Germinal center (tissue), 1 donor: ENCODE data around the gene ENPP6.
"Not testable (repeated sequence)": the region's sequence is repeated elsewhere in the genome, so short reads cannot be mapped to it uniquely, and the experiment has no call there.

ENCODE experiments used
- DNase-seq: peaks from one replicate; pipeline ENCODE4 v3.0.0; 2012; ENCODE audit warnings: mixed read lengths, low spot score

The ENPP6 gene

GRCh38 chr4:184148738-184149637 is 68.7 kb downstream of the ENPP6 start:
- DNase-seq = no peak

DNA sequence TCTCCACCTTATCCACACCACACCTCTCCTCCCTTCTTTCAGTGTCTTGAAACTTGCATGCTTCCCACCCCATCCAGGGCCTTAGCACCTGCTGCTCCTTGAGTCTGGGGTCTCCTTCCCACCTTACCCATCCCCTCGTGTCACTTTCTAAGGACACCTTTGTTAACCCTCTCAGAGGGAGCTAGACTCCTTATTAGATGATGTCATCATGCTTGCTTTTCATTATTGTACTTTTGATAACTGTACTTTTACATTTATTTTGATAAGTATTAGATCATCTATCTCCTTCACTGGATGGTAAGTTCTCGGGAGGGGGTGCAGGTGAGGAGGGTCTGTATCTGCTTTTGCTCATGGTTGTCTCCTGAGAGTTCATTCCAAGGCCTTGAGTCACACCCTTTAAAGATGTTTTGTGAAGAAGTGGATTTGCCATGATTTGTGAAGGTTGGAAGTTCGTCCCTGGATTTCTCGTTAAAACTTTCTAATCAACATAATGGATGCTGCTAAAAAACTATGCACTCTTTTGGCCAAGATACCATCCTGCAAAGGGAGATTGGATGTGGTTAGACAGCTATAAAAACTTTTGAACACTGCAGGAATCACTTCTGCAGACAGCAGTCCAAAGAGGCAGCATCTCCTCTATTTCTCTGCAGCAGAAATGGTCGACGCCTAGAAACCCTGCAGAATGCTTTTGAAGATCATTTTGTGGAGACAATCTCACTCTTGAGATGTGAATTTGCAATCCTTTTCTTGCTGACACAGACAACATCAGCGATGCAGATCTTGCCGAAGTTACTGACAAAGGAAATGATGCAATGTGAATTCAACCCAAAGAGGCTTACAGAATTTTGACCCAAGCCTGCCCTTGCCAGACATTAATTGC is 69.6 kb downstream of the ENPP6 start:
- DNase-seq = no peak

GRCh38 chr4:184146951-184147350 is 70.7 kb downstream of the ENPP6 start:
- no peak for DNase-seq

- no peak for DNase-seq
Observed at GRCh38 chr4:184145596-184145995, 72.1 kb downstream of the ENPP6 start.

GRCh38 chr4:184143770-184144564 is 73.7 kb downstream of the ENPP6 start:
- DNase-seq = no peak

DNA sequence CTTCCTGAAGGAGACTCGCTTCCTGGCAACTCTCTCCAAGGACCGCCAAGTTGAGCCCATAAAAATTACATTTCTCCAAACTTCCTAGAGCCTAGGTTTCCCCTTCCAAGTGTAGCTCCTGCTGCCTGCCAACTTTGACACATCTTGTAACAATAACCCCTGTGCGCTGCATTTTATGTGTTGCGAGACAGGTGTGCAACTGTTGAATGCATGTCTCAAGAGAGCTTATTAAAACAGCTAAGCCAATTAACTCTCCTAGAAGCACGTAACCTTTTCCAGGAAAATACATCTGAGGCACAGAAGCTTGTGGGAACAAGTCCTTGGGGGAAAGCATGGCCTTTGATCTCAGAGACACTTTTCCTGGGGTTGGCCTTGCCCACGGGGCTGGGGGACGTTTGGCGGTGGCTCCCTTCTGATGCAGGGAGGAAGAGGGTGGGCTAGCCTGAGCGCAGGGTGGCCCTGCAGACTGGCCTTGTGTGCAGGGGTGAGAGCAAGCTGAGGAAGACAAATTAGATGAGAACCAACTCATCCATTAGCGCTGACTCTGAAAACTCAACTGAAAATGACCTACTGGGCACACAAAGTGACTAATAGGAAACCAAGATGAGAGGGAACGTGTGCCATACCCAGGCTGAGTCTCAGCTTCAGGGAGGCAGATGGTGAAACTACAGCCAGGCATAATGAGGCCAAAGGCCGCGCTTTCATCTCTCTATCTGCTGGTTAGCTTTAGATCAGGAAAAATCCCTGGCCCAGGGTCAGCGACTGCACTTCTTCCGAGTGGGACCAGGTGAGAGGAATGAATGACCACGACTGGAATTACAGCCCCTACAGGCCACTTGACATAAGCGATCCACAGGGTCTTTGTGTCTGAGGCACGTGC is 75.3 kb downstream of the ENPP6 start:
- DNase-seq = no peak

DNA sequence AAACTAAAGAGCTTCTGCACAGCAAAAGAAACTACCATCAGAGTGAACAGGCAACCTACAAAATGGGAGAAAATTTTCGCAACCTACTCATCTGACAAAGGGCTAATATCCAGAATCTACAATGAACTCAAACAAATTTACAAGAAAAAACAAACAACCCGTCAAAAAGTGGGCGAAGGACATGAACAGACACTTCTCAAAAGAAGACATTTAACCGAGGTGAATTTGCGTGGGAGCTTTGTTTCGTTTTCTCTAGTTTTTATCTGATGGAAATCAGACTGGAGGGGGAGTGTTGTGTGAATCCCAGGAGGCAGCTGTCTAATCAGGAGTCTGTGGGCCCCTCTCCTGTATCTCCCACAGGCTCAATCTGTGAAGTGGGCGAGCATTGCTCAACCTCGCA is 76.8 kb downstream of the ENPP6 start:
- DNase-seq = not testable (repeated sequence)

- DNase-seq = no peak
Observed at GRCh38 chr4:184136525-184136924, 81.1 kb downstream of the ENPP6 start.

GRCh38 chr4:184126800-184127199 is 90.9 kb downstream of the ENPP6 start:
- DNase-seq = no peak

GRCh38 chr4:184122631-184123408 is 94.9 kb downstream of the ENPP6 start:
- DNase-seq = no peak

DNA sequence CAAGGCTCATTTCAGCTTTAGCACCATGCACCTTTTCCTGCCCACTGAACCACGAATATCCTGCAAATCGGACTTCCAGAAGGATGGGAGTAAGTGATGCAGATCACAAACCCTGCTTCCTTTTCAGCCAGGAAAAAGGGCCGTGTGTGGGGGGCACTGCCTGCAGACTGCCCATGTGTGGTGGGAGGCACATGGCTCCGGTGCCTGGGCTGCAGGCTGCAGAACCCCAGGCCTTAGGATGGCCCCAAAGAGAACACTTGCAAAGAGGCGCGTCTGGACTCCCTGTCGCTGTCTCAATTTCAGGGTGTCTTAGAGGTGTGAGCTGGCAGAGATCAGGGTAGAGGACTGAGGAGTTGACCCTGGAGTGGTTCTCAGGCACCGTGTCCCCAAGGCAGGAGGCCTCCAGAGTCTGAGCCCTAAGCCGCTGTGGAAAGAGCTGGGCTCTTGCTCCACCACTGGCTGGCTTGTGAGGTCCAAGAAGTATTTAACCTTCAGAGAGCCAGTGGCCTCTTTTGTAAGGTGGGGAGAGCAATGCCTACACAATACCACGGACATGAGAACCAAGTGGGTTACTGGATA is 97.0 kb downstream of the ENPP6 start:
- DNase-seq = no peak

GRCh38 chr4:184117662-184118199 is 99.9 kb downstream of the ENPP6 start:
- DNase-seq = no peak

GRCh38 chr4:184115399-184115798 is 102.3 kb downstream of the ENPP6 start:
- no peak for DNase-seq

DNA sequence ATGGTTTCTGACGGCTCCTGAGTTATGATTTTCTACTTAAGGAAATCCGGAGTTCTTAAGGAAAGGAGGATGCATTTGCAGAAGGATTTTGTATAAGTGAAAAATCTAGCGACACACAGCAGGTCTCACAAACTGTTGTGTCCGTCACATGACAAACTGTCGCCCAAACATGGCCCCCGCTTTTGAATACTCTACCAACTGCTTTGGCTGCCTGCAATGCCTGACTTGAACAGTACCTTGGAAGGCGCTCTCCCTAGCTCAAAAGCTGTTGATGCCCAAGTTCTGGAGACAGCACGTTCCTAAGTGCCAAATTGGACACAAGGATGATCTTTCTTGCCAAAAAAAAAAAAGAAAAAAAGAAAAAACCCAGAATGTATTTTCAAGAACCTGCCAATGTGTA is 103.2 kb downstream of the ENPP6 start:
- DNase-seq = no peak

DNA sequence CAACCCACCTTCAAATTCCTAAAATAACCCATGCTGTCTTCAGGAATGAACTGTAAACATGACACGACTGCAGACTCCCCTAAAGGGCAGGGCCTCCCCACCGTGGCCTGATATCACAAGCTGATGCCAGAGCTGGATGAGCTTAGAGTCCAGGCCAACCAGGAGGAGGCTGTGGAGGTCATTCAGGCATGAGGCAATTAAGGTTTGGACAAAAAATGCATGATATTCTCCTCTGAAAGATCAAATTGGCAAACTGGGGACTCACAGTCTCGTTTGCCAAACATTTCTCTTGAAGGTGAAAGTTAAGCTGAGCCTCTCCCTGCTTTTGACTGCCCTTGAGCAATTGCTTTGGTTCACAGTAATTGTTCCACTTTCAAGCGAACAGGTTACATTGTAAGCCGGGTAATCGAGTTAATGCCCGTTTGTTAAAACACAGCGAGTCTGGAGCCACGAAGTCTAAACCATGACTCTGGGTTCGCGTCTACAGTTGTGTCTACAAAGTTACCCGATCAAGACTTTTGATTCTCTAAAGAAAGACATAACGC is 105.6 kb downstream of the ENPP6 start:
- DNase-seq = no peak

DNA sequence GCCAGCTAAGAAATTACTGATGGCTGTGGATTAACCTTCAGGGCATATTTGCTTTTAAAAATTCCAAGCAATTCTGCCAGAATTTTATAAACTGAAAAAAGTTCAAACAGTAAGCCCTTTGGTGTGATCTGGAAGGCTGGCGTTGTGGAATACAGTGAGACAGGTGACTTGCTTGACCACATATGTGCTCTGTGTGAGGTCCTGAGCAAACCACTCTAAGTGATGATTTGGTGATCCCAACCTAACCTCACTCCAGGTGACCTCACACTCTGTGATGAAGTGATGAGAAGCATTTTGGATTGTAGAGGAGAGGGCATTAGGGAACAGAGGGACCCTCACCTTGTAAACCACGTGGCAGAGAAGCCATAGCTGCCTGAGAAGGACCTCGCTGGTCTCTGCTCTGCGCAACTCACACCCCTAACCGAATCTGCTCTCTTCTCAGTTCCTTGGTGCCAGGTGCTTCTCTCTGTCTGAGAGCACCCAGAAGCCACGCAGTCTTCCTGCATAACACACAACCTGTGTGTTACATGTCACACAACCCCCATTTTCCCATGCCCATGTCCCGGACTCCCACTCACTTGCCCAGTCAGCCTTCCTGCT is 106.3 kb downstream of the ENPP6 start:
- no peak for DNase-seq

- no peak for DNase-seq
Observed at GRCh38 chr4:184110452-184111224, 107.0 kb downstream of the ENPP6 start.

DNA sequence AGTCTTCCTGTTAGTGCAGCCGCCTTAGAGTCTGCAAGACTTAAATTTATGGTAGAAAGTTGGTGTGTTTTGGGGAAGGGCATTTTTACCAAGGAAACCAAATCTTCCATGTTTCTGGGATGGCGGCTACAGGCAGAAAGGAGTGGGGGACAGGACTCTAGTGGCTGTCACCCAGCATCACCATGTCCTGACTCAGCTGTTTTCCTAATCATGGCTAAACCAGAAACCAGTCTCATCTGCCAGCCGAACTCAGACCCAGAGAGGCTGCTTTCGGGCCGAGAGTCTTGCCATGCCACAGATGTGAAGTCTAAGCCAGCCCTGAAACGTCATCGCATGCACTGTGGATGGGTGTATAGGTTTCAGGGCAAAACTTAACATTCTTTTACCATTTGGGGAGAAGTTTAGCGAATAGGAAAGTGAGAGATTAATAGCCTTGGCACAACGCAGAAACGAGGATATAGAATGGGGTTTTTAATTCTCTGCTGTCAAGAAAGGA is 109.6 kb downstream of the ENPP6 start:
- no peak for DNase-seq
